Hippocampal formation (tissue), 2 donors: Measurements from ENCODE around the gene AQP6.
A peak's percentile ranks its signal among the peaks of the same experiment; 100 is the strongest.

ENCODE experiments used
- DNase-seq, 2 donors: peaks; one replicate each; lab custom pipeline; 2025; lab: John Stamatoyannopoulos, UW

AQP6 gene

GRCh38 chr12:49942921-49943624, 29.7 kb upstream of the AQP6 start:
- no peak for DNase-seq

DNA sequence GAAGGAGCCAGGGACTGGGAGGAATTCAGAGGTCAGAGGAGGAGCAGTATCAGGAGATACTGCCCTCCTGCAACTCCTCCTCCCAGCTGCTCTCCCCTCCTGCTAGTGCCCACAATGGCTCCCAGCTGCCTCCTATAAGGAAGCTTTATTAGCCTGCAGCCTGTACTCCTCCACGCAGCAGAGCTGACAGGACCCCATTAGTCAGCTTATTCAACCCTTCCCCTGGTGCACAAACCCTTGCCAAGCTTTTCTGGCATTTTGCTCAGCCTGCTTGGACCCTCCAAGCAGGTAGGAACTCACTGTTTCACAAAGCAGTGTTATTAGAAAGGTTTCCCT, 29.2 kb upstream of the AQP6 start:
- DNase-seq = no peak

- no peak for DNase-seq
These were observed 28.7 kb upstream of the AQP6 start for GRCh38 chr12:49944046-49944445.

- no peak for DNase-seq
These were observed 28.0 kb upstream of the AQP6 start for GRCh38 chr12:49944718-49945117.

DNA sequence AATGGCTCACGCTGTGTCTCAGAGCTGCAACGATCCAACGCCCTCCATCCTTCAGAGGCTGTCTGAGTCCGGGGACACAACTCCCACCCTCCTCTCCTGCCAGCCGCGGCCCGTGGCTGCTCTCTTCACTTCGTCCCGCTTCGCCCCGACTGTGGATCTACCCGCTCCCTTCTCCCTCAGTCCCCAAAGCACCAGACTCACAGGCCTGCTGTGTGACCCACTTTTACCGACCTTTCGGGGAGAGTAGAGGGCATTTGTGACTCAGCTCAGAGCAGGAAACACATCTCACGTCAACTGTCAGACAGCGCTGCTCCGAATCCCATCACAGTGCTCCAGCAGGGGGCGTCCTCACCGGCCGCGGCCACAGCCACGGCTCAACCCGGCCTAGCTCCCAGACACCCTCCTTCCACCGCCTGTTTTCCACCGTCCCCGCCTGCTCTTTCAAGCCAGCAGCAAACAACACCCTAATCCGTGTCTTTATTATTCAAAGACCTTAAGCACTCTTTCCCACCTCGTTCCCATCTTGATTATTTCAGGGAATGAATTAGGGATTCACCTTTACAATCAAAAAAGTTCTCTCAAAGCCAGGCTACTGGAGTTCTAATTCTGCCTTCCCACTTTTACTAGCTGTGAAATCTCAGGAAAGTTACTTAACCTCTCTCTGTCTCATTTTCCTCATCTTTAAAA, 27.2 kb upstream of the AQP6 start:
- peak; percentile 56 to 76 for DNase-seq

DNA sequence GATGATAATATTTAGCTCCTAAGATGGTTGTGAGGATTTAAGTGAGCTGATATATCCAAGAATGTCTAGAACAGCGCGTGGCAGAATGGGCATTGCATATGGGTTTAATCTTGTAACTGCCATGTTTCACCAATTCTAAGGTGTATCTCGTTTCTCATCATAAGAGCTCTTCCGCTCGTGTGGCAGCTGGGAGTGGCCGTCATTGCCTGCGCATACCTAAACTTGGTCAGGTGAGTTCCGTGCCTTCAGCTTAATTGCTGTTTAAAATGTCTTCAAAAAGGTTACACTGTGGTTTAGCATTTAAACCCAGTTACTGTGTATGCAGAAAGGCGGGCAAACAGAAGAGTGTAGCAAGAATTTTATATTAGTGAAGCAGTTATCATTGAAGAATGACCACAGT, 26.7 kb upstream of the AQP6 start:
- no peak for DNase-seq

GRCh38 chr12:49946497-49946896, 26.2 kb upstream of the AQP6 start:
- DNase-seq = no peak

DNA sequence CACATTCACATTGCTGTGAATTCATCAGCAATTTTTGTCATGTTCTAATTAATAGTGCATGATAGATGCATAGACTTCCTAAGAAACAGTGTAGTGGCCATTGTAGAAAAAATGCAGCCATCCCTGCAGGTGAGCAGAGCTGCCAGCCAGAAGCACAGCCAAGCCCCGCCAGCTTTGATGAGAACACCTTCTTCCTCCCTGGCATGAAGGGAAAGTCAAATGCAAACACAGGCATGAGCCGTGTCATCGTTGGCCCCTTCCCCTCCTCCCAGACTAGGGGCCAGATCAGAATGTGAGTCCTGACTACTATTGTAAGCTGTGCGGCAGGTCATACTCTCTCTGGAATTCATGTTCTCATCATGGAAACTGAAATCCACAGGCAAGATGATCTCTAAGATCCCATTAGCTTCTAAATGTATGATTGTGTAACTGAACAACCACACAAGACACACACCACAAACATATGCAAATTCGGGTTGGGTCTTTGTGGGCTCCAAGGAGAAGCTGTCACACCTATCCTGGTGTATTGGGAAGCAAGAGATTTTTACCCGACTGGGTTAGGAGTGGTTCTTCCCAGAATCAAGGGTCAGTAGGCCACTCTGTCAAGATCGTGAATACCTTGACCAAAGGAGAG, 25.0 kb upstream of the AQP6 start:
- no peak for DNase-seq

GRCh38 chr12:49948866-49949845, 23.6 kb upstream of the AQP6 start:
- DNase-seq = no peak

DNA sequence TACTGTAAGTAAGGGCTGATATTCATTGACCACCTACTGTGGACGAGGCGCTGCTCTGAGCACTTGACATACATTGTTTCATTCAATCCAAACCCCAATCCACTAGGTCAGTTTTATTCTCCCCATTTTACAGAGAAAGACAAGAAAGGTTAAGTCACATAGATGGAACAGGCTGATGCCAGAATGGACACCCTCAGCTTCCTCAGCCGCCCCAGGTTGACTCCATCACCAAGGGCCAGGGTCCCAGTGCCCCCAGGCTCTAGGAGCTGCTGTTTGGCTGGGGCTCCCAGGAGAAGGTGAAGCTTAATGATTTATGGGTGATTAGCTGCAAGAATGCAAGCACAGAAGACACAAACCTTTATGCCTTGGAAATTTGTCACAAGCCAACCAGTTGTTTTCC, 22.9 kb upstream of the AQP6 start:
- no peak for DNase-seq

GRCh38 chr12:49950273-49951251, 22.2 kb upstream of the AQP6 start, which contains the start of gene AQP2:
AQP2 (plus strand) TSS chr12:49950737; CDS start chr12:49950831, 94 bp downstream.
- no peak for DNase-seq

DNA sequence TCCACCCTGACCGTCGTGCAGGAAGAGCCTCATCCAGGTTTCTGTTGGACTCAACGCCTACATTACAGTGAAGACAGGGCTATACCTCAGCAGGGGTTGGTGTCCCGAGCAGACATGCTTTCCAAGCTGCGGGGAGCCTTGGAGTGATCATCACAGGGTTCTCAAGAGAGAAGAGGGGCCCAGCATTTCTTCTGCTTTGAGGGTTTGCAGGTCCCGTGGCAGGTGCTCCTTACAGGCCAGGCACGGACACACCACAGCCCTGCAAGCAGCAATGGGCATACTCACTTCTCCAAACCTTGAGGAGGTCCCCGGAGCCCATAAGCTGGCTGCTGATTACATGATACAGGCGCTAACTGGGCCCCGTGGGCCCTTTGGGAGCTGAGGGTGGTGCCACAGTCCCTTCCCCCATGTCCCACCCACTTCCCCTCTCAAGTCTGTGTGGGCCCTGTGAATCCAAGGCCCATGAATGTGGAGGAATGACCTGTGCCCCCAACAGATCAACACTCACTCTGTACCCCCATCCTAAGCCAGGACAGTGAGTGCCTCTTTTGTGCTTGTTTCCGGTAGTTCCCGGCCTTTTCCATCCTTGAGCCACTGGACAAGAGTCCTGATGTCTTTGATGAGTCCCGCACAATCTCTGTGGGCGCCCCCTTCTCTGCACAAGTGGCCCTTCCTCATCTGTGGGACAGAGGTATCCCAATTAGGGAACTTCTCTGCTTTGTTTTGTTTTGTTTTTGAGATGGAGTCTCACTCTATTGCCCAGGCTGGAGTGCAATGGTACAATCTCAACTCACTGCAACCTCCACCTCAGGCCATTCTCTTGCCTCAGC, 21.1 kb upstream of the AQP6 start:
- no peak for DNase-seq

DNA sequence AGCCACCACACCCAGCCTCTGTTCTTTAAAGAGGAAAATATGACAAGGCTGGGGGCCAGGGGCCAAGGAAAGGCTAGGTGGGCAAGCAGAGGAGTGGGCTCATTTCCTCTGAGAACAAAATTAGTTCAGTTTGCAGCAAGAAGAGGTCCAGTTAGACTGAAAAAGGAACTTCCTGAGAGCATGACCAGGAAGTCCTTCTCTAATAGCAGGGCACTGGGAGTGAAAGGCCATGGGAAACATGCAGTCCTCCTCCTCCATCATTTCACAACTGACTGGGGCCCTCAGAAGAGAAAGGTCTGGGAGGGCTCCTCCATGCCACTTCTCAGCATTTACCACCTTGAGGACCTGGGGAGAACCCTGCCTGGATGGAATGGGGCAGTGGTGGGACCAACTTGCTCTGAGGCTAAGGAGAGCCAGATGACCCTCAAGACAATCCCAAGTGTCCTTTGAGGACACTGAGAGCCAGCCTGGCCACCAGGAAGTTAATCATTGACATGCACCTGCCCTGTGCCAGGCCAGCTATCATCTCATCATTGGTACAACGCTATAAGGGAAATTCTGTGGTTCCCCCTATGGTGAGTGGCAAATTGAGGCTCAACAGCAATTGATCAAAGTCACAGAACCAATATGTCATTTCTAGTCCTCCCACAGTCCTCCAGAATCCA, 20.2 kb upstream of the AQP6 start:
- DNase-seq = no peak

GRCh38 chr12:49953151-49953550, 19.6 kb upstream of the AQP6 start:
- no peak for DNase-seq

DNA sequence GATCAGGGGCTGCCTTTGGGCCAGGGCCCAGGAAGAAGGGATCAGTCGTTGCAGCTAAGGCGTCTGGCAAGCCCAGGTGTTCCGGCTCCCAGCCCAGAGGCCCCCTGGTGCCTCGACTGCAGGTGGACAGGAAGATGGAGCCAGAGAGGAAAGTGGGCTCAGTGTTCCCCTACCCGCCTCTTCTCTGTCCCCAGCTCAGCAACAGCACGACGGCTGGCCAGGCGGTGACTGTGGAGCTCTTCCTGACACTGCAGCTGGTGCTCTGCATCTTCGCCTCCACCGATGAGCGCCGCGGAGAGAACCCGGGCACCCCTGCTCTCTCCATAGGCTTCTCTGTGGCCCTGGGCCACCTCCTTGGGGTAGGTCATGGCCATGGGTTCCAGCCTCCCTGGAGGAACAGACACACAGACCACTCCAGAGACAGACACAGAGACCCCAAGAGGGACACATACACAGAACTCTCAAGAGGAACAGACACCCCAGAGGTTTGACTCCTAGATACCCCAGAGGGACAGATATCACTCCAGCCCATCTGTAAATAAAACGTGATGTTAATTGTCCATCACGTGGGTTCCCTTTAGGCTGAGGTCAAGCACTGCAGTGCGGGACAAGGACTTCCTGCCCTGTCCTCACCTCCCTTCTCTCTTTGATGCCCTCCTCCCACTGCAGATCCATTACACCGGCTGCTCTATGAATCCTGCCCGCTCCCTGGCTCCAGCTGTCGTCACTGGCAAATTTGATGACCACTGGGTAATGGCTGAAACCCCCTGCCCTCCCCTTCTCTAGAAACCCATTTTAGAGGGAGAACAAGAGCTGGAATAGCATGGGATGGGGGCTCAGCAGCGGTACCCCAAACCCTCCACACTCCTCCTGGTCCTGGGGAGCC, 18.5 kb upstream of the AQP6 start:
- DNase-seq = no peak

DNA sequence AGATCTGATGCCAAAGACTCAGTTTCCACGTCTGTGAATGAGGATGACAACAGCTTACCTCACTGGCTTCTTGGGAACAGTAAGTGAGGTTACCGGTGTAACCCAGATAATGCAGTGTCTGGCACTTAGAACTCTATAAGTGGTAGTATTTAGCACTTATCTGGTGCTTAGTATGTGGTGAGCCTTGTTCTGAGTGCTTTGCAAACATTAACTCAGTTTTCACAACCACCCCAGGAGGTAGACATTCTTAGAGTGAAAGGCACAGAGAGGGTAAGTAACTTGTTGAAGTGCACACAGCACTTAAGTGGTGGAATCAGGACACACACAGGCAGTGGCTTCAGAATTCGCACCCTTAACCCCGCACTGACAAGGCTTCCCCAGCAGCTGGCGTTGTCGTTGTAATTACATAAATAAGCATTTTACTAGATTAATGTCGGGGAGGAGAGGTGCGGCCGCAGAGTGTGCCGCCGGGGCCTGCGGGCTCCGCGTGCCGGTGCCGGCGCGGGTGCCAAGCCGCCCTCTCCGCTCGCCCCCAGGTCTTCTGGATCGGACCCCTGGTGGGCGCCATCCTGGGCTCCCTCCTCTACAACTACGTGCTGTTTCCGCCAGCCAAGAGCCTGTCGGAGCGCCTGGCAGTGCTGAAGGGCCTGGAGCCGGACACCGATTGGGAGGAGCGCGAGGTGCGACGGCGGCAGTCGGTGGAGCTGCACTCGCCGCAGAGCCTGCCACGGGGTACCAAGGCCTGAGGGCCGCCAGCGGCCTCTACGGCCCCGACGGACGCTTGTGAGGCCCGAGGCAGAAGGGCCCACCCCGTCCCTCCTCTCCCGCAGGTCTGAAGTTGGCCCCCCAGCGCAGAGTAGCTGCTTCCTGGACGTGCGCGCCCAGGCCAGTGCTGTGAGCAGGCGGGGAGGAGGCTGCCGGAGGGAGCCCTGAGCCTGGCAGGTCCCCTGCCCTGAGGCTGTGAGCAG, 17.6 kb upstream of the AQP6 start:
- no peak for DNase-seq
